Fibroblast of lung (primary cell): ENCODE data around the gene LEKR1. TPM values are rescaled to one million over a fixed set of nuclear protein-coding genes. Genes with fewer than 3 reads are reported as not detected.
A peak's percentile ranks its signal among the peaks of the same experiment; 100 is the strongest.

Source experiments
- DNase-seq, 2 donors: peaks; one replicate each; pipeline versions ENCODE4 v3.0.0 to v3.0.0-alpha.2; 2010; ENCODE audit warnings: low read depth in 2 of 2
- H2AFZ ChIP-seq: 2 replicates; pipeline ENCODE4 v1.5.1; 2012; ENCODE audit warnings: low read length, control low read depth, inconsistent platforms
- H3K27ac ChIP-seq: 2 replicates; pipeline ENCODE4 v1.5.1; 2011; ENCODE audit warnings: low read length, control low read depth; ENCODE audit not compliant: insufficient read depth
- H3K27me3 ChIP-seq: 2 replicates; pipeline ENCODE4 v1.5.1; 2011; ENCODE audit warnings: mild to moderate bottlenecking, low read length; ENCODE audit not compliant: control insufficient read depth, insufficient read depth
- H3K36me3 ChIP-seq: 2 replicates; pipeline ENCODE4 v1.5.1; 2011; ENCODE audit warnings: low read length; ENCODE audit not compliant: control insufficient read depth, insufficient read depth
- H3K4me1 ChIP-seq: 2 replicates; pipeline ENCODE4 v1.5.1; 2011; ENCODE audit warnings: low read length; ENCODE audit not compliant: control insufficient read depth, insufficient read depth; ENCODE audit errors: extremely low read depth
- H3K4me2 ChIP-seq: 2 replicates; pipeline ENCODE4 v1.5.1; 2011; ENCODE audit warnings: low read length, control low read depth; ENCODE audit not compliant: insufficient read depth; ENCODE audit errors: extremely low read depth
- H3K4me3 ChIP-seq, 4 experiments: fragments of 200-600 bp in 1 of 4; sonication (generic) in 1 of 4; replicated peaks in 1 of 4; 2 replicates each; pipeline ENCODE4 v1.5.1; 2011 to 2016; ENCODE audit warnings: low read length in 4 of 4, low read depth in 3 of 4, mild to moderate bottlenecking in 3 of 4, control low read depth in 2 of 4, inconsistent platforms in 1 of 4, mixed read lengths in 1 of 4; ENCODE audit not compliant: insufficient read depth in 1 of 4; ENCODE audit errors: control extremely low read depth in 1 of 4
- H3K79me2 ChIP-seq: 2 replicates; pipeline ENCODE4 v1.5.1; 2012; ENCODE audit warnings: mild to moderate bottlenecking, low read length, inconsistent platforms; ENCODE audit not compliant: control insufficient read depth, insufficient read depth
- H3K9ac ChIP-seq: 2 replicates; pipeline ENCODE4 v1.5.1; 2011; ENCODE audit warnings: mild to moderate bottlenecking, low read length, control low read depth; ENCODE audit not compliant: insufficient read depth
- H3K9me3 ChIP-seq: 2 replicates; pipeline ENCODE4 v1.5.1; 2012; ENCODE audit warnings: low read depth, low read length; ENCODE audit not compliant: control insufficient read depth, insufficient read depth
- H4K20me1 ChIP-seq: 2 replicates; pipeline ENCODE4 v1.5.1; 2011; ENCODE audit warnings: low read length; ENCODE audit not compliant: control insufficient read depth, insufficient read depth; ENCODE audit errors: extremely low read depth
- EZH2 ChIP-seq: IDR thresholded peaks from 2 replicates; pipeline ENCODE4 v1.5.1; 2012; ENCODE audit warnings: low read length, control low read depth, mild to moderate bottlenecking; ENCODE audit errors: missing control alignments
- polyA plus RNA-seq, 2 donors: library from polyadenylated mRNA; depleted of rRNA in 1 of 2; stranded (reverse) in 1 of 2; unstranded in 1 of 2; fragments of >200 nt; gene quantifications; 2 replicates each; pipeline ENCODE4 v1.2.1, GENCODE V29; 2011 to 2012; ENCODE audit warnings: missing spikeins in 1 of 2
- total RNA-seq: library from RNA; depleted of rRNA; stranded (reverse); fragments of >200 nt; gene quantifications from 2 replicates; pipeline ENCODE4 v1.2.1, GENCODE V29; 2014
- TF ChIP-seq, protein P1 (sequence below), 2 donors: IDR thresholded peaks in 1 of 2; conservative IDR thresholded peaks in 1 of 2; 1 replicate in 1 of 2; 2 replicates in 1 of 2; pipeline ENCODE4 v1.5.1; 2011 to 2012; ENCODE audit warnings: low read length in 2 of 2, control low read depth in 1 of 2, inconsistent platforms in 1 of 2, low read depth in 1 of 2, mild to moderate bottlenecking in 1 of 2

Gene LEKR1
- total and polyA plus RNA-seq, 2 donors (not counting 1 experiment from before 2014, with no cell fraction given): 0.28 to 1.3 TPM

DNA sequence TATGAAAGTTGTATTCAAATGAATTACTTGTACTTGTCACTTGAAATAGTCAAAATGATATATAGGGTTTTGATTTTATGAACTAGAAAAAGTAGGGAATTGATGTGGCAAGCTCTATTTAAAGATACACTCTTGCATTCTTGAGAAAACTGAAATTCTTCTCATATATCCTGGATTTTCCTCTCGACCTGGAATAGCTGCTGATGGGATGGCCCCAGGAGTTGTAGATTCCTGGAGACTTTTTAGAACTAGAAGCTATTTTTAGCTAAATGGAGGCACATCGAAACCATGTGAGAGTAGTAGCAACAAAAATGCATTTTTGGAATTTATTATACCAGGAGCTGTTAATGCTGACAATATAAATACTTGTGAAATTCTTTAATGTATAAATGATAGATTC, 125.9 kb downstream of the LEKR1 start:
- H3K4me2 ChIP-seq: no peak overlapping the region
- H3K4me3 ChIP-seq: no peak overlapping the region
- H3K4me1 ChIP-seq: no peaks in the 10 kb centered on the region
- TF ChIP-seq, protein P1, sequence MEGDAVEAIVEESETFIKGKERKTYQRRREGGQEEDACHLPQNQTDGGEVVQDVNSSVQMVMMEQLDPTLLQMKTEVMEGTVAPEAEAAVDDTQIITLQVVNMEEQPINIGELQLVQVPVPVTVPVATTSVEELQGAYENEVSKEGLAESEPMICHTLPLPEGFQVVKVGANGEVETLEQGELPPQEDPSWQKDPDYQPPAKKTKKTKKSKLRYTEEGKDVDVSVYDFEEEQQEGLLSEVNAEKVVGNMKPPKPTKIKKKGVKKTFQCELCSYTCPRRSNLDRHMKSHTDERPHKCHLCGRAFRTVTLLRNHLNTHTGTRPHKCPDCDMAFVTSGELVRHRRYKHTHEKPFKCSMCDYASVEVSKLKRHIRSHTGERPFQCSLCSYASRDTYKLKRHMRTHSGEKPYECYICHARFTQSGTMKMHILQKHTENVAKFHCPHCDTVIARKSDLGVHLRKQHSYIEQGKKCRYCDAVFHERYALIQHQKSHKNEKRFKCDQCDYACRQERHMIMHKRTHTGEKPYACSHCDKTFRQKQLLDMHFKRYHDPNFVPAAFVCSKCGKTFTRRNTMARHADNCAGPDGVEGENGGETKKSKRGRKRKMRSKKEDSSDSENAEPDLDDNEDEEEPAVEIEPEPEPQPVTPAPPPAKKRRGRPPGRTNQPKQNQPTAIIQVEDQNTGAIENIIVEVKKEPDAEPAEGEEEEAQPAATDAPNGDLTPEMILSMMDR (conservative IDR thresholded peaks at IDR 0.05 in 1 of 2, IDR thresholded peaks at IDR 0.05 in 1 of 2; ENCODE audit: low read depth in 1 of 2, low read length in 2 of 2): no peak
- no peak for TF ChIP-seq EZH2
- no peaks in the 10 kb centered on the region for H3K79me2 ChIP-seq
- H3K36me3 ChIP-seq: no peaks in the 10 kb centered on the region
- H4K20me1 ChIP-seq: no peaks in the 10 kb centered on the region
- no peak overlapping the region for H3K27ac ChIP-seq
- H3K9me3 ChIP-seq: no peaks in the 10 kb centered on the region
- no peak overlapping the region for H3K9ac ChIP-seq
- no peak overlapping the region for H2AFZ ChIP-seq
- DNase-seq: peak in 1 of 2 donors; percentile 2
- no peaks in the 10 kb centered on the region for H3K27me3 ChIP-seq

- no peaks in the 10 kb centered on the region for H4K20me1 ChIP-seq
- TF ChIP-seq EZH2: no peak
- TF ChIP-seq, protein P1 (conservative IDR thresholded peaks at IDR 0.05 in 1 of 2, IDR thresholded peaks at IDR 0.05 in 1 of 2; ENCODE audit: low read depth in 1 of 2, low read length in 2 of 2): no peak
These were observed 131.6 kb downstream of the LEKR1 start for GRCh38 chr3:156957715-156958114.

DNA sequence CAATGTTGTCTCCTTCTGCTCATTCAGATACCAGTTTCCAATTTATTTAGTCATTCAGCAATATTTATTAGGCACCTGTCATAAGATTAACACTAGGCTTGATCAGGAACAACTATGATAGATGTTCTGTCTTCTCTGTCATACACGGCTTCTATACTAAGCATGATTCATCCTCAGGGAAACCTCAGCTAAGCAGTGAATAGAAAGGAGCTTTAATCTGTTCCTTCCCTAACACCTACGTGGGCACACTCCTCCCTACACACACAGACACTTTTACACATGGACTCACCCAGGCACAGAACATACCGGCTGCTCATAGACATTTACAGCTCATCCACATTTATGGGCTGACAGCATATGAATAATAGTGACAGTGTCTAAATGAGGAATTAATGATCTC, 136.9 kb downstream of the LEKR1 start:
- no peak for DNase-seq
- no peaks in the 10 kb centered on the region for H3K79me2 ChIP-seq
- no peaks in the 10 kb centered on the region for H4K20me1 ChIP-seq
- H2AFZ ChIP-seq: no peak overlapping the region
- H3K4me1 ChIP-seq: no peaks in the 10 kb centered on the region
- TF ChIP-seq, protein P1 (conservative IDR thresholded peaks at IDR 0.05 in 1 of 2, IDR thresholded peaks at IDR 0.05 in 1 of 2; ENCODE audit: low read depth in 1 of 2, low read length in 2 of 2): no peak
- H3K27ac ChIP-seq: no peak overlapping the region
- H3K36me3 ChIP-seq: no peaks in the 10 kb centered on the region
- no peaks in the 10 kb centered on the region for H3K9me3 ChIP-seq
- no peak overlapping the region for H3K4me2 ChIP-seq
- no peak overlapping the region for H3K9ac ChIP-seq
- no peaks in the 10 kb centered on the region for H3K27me3 ChIP-seq
- no peak overlapping the region for H3K4me3 ChIP-seq

More at GRCh38 chr3:156957715-156958114, 131.6 kb downstream of the LEKR1 start:
- no peak overlapping the region for H3K4me3 ChIP-seq
- H2AFZ ChIP-seq: no peak overlapping the region
- no peaks in the 10 kb centered on the region for H3K79me2 ChIP-seq
- no peak overlapping the region for H3K9ac ChIP-seq
- no peaks in the 10 kb centered on the region for H3K9me3 ChIP-seq
- H3K27ac ChIP-seq: no peak overlapping the region
- no peak overlapping the region for H3K4me2 ChIP-seq
- no peak for DNase-seq
- H3K36me3 ChIP-seq: no peaks in the 10 kb centered on the region
- no peaks in the 10 kb centered on the region for H3K4me1 ChIP-seq
- H3K27me3 ChIP-seq: no peaks in the 10 kb centered on the region
